Inflammatory macrophage (primary cell): ENCODE results near the gene FPGS.

Experiments
- DNase-seq, 2 donors: peaks; one replicate each; pipeline ENCODE4 v3.0.0-alpha.2; 2020 to 2022

Gene FPGS

GRCh38 chr9:127770905-127771569 is 31.6 kb upstream of the FPGS start:
- peak; percentile 98 to 99 for DNase-seq

DNA sequence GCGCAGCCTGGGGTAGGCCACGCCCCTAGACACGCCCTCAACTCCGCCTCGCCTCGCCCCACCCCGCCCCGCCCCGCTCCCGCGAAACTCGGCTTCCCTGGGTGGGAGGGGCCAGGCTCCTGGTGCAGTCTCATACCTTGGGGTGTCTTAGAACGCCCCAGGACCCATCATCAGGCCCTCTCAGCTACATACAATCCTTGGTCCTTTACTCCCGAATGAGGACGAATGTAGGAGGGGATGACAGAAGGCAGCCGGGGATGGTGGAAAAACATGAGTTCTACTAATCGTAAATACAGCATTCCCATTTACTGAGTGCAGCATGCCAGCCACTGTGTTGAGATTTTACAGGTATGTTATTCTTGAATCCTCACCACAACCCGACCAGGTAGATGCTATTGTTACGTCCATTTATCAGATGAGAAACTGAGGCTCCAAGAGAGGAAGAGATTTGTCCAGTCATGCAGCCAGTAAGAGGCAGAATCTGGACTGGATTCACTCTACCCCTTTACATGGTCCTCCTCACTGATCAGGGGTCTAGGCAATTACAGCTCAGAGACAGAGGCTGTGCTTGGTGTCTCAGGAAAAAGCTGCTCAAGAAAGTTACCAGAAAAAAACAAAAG is 31.0 kb upstream of the FPGS start:
- no peak for DNase-seq

GRCh38 chr9:127772603-127773002 is 30.1 kb upstream of the FPGS start:
- no peak for DNase-seq

DNA sequence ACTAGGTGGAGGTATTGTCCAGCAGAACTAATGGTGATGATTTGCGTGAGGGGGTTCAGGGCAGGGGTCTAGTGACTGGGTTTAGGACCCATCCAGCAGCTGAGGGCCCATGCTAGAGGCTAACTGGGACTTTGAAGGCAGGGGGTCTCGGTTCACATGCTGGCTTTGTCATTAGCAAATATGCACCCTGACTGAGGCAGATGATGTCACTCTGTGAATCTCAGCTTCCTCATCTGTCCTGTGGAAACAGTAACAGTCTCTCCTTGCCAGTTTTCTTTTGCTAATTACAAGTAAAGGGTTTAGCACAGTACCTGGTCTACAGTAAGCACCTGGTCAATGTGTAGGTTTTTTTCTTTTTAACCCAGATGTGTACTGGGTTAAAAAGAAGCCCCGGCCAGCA is 29.4 kb upstream of the FPGS start:
- peak; percentile 38 to 53 for DNase-seq

- DNase-seq: no peak
Measured at GRCh38 chr9:127773981-127774380, 28.7 kb upstream of the FPGS start.

DNA sequence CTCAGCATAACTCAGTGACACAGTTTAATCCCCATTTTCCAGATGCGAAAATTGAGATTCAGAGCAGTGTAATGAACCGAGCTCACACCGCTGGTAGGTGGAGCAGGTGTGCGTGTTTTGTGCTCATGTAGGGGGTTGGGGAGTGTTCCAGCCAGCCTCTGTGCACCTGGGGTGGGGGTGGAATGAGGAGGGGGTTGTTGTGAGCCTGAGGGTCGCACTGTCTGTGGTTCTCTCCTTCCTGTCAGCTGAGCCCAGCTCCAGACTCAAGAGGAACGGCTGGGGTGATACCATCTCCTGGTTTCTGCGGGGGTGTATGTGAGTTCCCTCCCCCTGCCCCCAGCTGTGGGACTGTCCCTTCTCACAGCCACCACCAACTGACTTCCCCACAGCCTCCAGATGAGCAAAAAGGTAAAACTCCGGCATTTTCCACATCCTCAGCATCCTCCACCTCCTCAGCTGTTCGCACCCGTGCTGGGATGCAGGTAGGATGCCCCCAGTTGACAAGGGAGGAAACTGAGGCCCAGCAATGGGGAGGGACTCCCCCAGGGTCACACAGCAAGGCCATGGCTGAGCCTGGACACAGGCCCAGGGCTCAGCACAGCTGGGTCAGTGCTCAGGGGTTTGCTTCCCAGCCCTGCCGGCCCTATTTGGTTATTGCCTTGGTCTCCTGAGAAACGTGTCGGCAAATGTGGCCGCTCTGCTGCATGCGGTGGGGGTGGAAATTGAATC is 26.3 kb upstream of the FPGS start:
- peak; percentile 85 to 88 for DNase-seq

DNA sequence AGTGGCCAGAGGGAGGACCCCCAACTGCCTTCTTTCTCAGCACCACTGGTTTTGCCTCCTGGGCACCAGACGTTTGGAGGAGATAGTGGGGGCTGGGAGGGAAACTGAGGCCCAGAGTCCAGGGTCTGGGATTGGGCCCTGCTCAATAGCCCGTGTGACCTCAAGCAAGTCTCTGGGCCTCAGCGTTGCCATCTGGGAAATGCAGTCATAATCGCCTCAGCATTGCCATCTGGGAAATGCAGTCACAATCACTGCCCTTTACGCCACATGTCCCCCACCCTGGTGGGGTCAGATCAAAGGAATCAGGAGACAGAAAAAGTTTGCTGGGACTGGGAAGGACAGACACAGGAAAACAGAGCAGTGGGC is 25.8 kb upstream of the FPGS start:
- DNase-seq: no peak

DNA sequence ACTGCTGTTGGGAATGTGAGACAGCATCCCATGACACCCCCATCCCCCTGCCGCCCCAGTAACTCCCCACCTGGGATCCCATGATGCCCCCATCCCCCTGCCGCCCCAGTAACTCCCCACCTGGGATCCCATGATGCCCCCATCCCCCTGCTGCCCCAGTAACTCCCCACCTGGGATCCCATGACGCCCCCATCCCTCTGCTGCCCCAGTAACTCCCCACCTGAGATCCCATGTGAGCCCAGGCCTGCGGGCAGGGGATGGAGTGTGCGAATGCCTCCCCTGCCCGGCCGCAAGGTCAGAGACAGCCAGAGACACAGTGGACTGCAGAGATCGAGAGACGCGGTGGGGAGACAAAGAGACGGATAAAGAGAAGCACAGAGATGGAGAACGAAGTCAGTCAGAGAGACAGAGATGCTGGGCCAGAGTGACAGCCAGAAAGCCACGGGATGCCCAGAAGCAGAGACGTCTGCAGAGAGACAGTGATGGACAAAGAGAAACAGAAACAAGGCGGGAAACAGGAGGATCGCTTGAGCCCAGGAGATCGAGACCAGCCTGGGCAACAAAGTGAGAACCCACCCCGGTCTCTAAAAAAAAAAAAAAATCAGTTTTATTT is 25.2 kb upstream of the FPGS start:
- no peak for DNase-seq

DNA sequence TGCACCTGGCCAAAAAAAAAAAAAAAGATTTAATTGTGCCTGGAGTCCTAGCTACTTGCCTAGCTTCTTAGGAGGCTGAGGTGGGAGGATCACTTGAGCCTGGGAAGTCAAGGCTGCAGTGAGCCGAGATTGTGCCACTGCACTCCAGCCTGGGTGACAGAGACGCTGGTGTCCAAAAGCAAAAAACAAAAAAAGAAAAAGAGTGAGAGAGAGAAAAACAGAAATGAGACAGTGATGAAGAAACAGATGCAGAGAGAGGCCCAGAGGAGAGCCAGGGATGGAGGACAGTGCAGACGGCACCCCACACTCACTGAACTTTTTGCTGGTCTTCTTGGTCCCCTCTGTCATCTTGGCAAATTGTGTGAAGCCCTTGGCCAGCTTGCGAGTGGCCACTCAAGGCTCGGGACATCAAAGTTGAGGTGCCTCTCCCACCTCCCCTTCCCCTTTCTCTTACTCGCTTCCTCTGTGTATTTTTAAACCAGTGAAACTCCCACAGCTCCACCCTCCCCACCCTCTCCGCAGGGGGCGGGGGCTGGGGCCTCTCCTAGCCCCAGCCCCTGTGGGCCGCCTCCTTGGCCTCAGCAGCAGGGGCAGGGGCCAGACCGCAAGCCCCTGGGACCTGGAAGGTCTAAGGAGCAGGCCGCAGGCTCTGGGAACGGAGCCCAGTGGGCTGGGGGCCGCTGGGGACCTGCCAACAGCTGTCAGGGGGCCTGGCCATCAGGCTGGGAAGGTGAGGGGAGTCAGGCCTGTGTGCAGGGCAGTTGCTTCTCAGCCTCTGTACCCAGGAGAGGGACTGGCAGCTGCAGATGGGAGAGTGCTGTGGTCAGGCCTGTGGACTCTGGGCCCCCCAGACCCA is 24.2 kb upstream of the FPGS start, which contains the start of gene SH2D3C:
SH2D3C (minus strand) TSS at position 387 of the 856 bp plus-strand sequence; CDS start at position 348, 39 bp downstream.
- DNase-seq: peak; percentile 64 to 69

GRCh38 chr9:127779136-127779981 is 23.3 kb upstream of the FPGS start:
- DNase-seq: peak; percentile 68 to 83

DNA sequence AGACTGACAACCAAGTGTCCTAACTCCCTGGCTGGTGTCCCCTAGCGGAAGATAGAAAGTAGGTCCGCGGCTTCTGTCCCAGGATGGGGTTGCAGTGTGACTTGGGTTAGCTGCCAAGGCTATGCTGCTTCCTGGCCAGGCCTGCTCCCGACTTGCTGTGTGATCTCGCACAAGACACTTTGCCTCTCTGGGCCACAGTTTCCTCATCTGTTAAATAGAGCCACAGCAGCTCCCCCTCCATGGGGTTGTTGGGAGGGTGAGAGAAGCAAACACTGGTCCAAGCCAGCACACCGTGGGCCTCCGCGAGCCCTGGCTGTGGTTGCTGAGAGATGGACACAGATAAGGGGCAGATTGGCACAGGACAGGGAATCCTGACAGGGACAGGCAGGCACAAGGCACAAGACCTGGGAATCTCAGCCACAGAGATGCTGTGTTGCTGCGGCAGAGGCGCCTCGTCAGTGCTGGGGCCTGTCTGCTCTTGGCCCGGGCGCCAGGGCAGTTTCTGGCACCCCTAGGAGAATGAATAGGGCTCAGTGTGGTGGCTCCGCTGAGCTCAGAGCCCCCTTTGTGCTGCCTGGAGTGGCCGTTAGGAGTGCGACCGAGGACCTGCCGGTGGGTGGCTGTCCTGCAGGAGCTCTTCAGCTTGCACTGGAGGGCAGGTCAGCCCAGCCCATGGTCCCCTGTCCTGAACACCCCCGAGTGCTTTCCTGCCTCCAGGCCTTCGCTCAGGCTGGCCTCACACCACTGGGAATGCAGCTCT is 22.4 kb upstream of the FPGS start:
- DNase-seq: no peak

- DNase-seq: peak; percentile 89 to 92
Measured at GRCh38 chr9:127780909-127781308, 21.8 kb upstream of the FPGS start.

DNA sequence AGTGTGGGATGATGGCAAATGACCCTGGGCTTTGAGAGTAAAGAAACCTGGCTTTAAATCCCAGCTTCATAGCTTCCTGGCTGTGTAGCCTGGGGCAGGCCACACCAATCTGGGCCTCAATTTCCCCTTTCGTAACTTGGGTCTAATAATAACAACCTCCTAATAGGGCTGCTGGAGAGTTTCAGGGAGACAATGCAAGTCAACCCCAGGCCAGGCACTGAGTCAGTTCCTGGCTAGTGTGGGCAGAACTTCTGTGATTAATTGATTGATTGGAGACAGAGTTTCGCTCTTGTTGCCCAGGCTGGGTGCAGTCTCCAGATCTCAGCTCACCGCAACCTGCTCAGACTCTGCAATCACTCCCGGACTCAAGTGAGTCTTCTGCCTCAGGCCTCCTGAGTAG is 20.9 kb upstream of the FPGS start:
- peak in 1 of 2 donors; percentile 38 for DNase-seq

DNA sequence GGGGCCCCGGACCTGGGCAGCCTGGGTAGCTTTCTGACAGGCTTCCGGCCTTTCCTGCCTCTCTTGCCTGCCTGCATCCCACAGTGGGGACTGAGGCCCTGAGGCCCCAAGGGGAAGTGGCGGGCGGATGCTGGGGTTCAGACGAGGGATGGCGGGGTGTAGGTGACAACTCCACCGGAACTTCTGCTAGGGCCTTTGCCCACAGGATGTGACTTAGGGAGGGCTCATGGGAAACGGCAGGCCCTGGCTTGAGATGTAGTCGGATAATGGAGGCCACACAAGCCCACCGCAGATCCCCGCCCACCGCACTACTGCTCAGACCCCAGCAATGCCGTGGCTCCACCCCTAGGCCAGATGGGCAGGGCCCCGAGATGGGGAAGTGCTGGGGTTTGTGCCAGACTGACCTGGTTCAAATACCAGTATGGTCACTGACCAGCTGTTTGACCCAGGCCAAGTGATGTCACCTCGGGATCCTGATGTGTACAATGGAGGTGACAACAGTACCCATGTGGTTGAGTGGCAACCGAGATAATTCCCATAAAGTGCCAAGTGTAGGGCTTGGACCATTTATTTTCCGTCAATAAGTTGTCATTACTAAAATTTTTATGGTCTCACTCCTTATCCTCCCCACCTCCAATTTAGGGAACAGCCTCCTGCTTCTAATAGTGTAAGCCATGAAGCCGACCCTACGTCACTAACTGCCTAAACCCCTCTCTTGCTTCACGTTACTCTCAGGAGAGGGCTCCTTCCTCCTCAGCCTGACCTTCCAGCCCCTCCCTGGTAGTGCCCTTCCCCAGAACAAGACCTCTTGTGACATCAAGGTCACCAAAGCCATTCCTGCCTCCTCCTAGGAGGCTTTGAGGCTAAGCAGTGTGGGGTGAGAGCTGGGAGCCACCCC is 19.3 kb upstream of the FPGS start:
- peak; percentile 78 to 79 for DNase-seq

DNA sequence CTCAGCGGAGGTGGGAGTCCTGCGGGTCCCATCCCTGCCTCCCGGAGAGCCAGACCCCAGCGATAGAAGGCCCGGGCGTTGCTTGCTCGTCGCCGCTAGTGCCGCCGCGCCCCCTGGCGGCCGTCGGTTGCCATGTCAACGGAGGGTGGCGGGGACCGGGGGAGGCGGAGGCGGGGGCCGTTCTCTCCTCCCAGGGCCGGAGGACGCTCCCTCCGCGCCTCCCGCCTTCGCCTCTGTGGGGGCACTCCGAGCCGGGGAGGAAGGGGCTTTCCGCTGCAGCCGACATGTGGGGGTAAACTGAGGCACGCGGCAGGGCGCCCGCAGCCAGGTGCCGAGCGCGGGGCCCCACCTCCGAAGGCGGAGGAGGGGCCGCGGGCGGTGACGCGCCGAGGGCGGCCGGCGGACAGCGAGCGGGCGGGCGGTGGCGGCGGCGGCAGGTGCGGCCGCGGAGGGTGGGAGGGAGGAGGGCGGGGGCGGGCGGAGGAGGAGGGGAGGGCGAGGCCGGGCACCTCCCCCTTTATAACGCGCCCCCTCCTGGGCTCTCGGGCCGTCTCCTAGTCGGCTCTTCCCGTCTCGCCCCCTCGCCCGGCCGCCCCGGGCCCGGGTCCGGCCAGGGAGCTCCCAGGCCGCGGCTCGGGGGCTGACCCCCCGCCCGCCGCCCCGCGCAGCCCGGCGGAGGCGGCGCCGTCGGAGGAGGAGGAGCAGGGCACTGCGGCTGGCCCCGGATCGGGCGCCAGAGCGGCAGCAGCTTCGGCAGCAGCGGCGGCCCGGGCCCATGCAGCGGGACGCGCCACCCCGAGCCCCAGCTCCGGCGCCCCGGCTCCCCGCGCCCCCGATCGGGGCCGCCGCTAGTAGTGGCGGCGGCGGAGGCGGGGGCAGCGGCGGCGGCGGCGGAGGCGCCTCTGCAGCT is 17.4 kb upstream of the FPGS start:
- peak; percentile 74 to 76 for DNase-seq

GRCh38 chr9:127785933-127786772 is 16.5 kb upstream of the FPGS start, which contains the start of gene CDK9:
CDK9 (plus strand) TSS chr9:127786034; CDS start chr9:127786149, 115 bp downstream.
- DNase-seq: peak; percentile 90 to 93

DNA sequence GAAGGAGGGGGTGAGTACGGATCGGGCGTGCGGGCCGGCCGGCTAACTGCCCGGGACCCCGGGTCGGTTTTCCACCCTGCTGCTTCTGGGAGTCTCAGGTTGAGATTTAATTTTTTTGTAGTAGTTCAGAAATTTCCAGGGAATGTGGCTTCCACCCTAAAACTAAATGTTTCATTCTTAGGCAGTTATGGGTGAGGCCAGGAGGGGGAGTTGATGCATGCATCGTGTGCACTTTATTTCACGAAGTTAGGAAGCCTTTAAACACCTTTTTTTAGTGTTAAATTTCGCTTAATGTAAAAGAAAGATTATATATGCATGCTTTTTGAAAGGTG is 15.9 kb upstream of the FPGS start:
- no peak for DNase-seq
